Mammary epithelial cell (primary cell): ENCODE measurements around the gene GPNMB.

Experiments
- CTCF ChIP-seq, 2 donors: IDR thresholded peaks in 1 of 2; conservative IDR thresholded peaks in 1 of 2; 2 replicates each; pipeline ENCODE4 v1.5.1; 2011 to 2012; ENCODE audit warnings: inconsistent platforms in 2 of 2, low read length in 2 of 2, mild to moderate bottlenecking in 2 of 2, control low read depth in 1 of 2, low read depth in 1 of 2; ENCODE audit not compliant: insufficient read depth in 1 of 2; ENCODE audit errors: extremely low read depth in 1 of 2
- EZH2 ChIP-seq: IDR thresholded peaks from 2 replicates; pipeline ENCODE4 v1.6.1; 2012; ENCODE audit warnings: low read length, inconsistent platforms, borderline replicate concordance

- TF ChIP-seq CTCF (conservative IDR thresholded peaks at IDR 0.05 in 1 of 2, IDR thresholded peaks at IDR 0.05 in 1 of 2; ENCODE audit: extremely low read depth in 1 of 2, insufficient read depth in 1 of 2, low read depth in 1 of 2, low read length in 2 of 2) (no peak), EZH2 (no peak)
Observed at GRCh38 chr7:23222439-23223030, 24.0 kb upstream of the GPNMB start.
